Adrenal gland (tissue), 5 donors: Measurements from ENCODE around the gene PODXL.

ENCODE experiments used
- POLR2A ChIP-seq, 2 donors: fragments of 450-650 bp; IDR thresholded peaks; one replicate each; pipeline ENCODE4 v1.6.1; 2017; ENCODE audit warnings: antibody characterized with exemption in 2 of 2, mild to moderate bottlenecking in 2 of 2, moderate library complexity in 1 of 2
- TF ChIP-seq, protein P1 (sequence below), 6 experiments: fragments of 450-650 bp in 4 of 6; fragments of 200-600 bp in 2 of 6; sonication (generic) in 1 of 6; IDR thresholded peaks; 1 replicate in 5 of 6; 2 replicates in 1 of 6; pipeline versions ENCODE4 v1.5.1 to v1.8.0; 2016 to 2021; ENCODE audit warnings: antibody characterized with exemption in 6 of 6, mild to moderate bottlenecking in 2 of 6, moderate library complexity in 1 of 6
- donor health status: DM: no; HTN: no; CAD: no.

GRCh38 chr7:131596785-131597184, 40.4 kb upstream of the PODXL start:
- TF ChIP-seq, protein P1, sequence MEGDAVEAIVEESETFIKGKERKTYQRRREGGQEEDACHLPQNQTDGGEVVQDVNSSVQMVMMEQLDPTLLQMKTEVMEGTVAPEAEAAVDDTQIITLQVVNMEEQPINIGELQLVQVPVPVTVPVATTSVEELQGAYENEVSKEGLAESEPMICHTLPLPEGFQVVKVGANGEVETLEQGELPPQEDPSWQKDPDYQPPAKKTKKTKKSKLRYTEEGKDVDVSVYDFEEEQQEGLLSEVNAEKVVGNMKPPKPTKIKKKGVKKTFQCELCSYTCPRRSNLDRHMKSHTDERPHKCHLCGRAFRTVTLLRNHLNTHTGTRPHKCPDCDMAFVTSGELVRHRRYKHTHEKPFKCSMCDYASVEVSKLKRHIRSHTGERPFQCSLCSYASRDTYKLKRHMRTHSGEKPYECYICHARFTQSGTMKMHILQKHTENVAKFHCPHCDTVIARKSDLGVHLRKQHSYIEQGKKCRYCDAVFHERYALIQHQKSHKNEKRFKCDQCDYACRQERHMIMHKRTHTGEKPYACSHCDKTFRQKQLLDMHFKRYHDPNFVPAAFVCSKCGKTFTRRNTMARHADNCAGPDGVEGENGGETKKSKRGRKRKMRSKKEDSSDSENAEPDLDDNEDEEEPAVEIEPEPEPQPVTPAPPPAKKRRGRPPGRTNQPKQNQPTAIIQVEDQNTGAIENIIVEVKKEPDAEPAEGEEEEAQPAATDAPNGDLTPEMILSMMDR (IDR thresholded peaks at IDR 0.05): no peak
- TF ChIP-seq POLR2A (IDR thresholded peaks at IDR 0.05): no peak
